HG03066 (cell line): Measurements from ENCODE around the gene TAF15.

Source experiments
- ATAC-seq: cut with Tn5 transposase; IDR thresholded peaks from one replicate; pipeline ENCODE4 v1.9.1; 2021; ENCODE audit warnings: low read depth; ENCODE audit not compliant: unreplicated experiment

The TAF15 gene

DNA sequence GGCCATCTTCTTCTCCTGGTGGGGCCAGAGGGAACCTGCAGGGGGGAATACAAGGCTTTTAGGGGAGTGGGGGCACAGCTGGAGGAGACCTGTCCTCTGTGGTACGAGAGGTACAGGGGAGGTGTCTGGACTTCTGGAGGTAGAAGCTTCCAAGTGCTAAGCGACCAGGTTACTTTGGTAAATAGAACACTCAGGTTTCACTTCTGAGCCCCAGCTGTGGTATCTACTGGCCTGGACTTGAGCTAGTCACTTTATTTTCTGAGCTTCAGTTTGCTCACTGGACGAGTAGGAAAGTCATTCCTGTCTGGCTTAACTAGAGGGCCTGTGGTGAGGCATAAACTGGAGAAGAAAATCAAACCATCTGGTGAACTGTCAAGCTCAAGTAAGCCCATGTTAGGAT, 59.5 kb downstream of the TAF15 start, which contains the start of gene HEATR9:
Gene HEATR9, minus strand, starts transcription at position 155 of the 400 bp plus-strand sequence. Its CDS starts 149 bp downstream, at position 6.
- ATAC-seq = no peak

DNA sequence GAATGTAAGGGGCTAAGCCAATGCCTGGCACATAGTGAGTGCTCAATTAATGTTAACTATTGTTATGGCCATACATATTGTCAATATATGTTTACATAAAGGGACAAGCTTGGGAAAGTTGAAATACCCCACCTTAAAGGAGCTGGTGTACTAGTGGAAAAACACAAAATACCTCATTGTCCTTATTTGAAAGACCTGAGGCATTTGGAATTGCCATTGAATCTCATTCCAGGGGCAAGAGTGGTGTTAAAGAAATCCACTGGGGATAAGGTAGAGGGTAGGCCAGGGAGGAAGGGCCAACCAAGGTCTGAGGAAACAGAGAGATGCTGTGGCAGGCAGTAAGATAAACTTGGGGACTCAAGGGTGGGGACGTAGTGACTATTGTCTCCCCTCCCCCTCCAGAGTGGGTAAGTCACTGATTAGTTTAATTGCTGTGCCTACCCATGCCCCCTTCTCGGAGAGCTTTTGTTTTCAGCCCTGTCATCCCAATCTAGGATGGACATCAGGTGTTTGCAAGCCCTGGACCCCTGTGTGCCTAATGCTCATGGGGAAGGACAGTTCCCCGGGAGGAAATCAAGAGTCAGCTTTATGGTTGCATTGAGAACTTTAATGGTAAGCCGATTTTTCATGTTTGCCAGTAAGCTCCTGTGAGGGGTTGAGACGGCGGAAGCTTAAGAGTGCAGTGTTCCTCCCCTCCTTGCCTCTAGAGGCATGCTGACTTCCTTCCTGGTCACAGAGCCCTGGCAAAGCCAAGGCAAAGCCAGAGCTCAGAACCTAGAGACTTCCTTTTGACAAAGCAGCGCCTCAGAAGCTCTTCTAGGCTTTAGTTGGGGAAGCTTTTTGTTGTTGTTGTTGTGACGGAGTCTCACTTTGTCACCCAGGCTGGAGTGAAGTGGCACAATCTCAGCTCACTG, 61.9 kb downstream of the TAF15 start:
- no peak for ATAC-seq

DNA sequence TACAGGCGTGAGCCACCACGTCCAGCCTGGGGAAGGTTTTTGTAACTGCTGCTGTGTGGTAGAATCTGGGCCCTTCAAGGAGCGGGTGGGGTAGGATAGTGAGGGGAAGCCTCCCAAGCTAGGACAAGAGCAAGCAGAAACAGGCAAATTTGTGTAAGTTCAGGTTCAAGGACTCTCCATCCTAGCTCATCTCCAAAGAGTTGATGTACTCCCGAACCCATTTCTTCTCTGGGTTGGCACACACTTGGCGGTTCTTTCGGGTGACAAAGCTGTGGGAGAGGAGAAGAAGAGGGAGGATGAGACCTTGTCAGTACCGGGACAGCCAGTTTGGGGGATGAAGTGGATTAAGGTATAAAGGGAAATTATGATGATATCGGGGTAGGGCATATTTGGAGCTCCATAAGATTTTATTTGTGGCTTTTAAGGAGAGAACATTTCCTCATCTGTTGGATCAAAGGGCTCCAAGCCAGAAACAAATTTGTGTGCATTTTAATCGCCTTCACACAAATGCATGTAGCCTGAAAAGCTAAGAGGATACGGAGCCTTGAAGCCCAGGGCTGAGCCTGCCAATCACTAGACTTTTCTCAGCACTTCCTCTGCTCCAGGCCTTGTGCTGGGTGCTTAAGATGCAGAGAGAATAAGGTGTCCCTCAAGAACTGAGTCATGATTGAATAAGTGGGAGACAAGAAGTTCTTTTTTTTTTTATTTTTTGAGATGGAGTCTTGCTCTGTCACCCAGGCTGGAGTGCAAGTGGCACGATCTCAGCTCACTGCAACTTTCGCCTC, 63.1 kb downstream of the TAF15 start:
- no peak for ATAC-seq

DNA sequence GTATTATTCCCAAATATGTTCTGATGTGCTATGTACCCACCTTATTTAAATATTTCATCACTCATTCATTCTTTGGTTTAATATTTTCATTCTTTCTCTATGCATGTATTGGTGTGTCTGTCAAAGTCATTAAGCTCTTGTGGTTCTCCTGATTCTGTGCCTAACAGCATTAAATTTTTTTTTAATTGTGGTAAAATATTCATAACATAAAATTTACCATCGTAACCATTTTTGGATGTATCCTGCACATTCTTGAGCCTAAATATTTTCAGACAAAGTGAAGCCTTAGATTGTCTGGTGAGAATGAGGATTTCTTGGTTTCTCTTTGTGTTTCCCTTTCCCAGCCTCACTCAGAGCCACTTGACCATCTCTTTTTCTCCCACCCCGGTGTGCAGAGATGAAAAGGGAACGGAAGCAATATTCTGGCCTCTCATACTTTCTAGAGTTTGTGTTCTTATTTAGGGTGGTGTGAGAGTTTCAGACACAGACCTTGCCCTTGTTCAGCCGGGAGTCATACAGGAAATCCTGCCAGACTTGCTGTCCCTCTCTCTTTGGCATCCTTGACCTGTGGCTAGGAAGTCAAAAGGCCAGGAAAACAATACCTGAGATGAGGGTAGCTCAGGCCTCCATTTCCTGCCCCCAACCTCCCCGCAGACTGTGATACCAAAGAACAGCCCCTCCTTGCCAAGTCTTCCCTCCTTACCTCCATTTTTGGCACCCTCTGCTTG, 66.0 kb downstream of the TAF15 start:
- no peak for ATAC-seq

DNA sequence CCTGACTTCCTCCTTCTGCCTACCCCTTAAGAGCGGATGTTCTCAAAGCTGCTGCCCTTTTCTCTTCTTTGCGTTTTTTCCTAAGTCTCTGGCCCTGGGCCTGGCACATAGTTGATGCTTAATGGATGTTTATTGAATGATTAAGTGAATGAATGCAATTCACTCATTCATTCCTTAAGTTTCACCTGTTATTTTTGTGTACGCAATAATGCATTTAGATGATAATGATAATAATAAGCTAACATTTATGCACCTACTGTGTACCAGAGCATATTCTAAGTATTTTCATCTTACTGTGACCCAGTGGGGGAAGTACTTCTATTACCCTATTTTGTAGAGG, 66.5 kb downstream of the TAF15 start:
- ATAC-seq = no peak

DNA sequence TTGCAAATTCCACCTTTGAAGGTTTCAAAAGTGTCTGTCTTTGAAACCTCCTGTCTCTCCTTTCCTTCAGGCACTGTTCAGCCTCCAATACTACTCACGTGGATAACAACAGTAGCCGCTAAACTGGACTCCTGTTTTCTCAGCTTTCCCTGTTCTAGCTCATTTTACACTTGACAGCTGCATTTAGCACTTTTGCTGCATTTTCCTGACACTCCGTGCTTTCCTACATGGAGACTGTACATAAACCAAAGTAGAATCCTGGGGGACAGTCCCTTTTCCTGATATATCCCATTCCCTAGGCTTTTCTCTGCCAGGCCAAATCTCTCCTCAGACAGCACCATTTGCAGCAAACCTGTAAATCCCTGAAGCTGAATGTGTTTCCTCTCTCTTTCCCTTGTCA, 67.2 kb downstream of the TAF15 start:
- no peak for ATAC-seq

DNA sequence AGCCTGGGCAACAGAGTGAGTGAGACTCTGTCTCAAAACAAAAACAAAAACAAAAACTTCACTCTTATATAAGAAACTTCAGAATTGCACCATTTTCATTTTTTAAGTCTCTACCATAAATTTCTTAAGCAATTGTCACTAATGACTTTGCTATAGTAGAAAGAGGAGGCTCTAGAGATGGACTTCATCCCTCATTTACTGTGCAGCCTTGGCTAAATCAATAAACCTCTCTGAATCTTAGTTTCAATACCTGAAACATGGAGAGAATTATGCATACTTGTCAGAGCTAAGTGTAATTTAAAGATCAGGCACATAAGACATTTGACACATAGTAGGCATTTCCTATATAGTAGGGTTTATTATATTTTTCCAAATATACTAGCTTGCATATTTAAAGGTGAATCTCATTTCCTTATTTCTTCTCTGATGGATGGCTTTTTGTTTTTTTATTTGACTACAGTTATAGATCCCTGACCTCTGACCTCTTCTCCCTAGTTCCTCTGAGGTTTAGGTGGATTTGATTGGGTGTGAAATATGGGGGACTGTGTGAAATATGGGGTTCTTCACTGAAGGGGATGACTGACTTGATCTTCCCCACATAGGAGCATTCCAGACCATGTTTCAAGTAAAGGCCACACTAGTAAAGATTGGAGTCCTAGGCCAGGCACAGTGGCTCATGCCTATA, 68.2 kb downstream of the TAF15 start:
- ATAC-seq = no peak

DNA sequence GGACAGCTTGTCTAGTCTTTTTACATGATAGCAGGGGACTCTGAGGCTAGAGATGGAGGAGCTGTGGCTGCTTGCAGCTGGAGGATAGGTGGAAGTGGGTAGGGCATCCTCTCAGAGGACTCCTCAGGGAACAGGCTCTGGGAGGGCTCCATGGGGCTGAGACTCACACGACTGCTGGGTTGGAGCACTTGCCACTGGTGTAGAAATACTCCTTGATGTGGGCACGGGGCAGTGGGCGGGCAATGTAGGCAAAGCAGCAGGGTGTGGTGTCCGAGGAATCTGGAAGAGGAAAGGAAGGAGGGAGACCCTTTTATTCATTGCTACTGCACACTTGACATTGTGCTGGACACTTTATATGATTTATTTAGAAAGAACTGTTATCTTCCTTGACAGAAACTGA, 69.1 kb downstream of the TAF15 start:
- no peak for ATAC-seq

DNA sequence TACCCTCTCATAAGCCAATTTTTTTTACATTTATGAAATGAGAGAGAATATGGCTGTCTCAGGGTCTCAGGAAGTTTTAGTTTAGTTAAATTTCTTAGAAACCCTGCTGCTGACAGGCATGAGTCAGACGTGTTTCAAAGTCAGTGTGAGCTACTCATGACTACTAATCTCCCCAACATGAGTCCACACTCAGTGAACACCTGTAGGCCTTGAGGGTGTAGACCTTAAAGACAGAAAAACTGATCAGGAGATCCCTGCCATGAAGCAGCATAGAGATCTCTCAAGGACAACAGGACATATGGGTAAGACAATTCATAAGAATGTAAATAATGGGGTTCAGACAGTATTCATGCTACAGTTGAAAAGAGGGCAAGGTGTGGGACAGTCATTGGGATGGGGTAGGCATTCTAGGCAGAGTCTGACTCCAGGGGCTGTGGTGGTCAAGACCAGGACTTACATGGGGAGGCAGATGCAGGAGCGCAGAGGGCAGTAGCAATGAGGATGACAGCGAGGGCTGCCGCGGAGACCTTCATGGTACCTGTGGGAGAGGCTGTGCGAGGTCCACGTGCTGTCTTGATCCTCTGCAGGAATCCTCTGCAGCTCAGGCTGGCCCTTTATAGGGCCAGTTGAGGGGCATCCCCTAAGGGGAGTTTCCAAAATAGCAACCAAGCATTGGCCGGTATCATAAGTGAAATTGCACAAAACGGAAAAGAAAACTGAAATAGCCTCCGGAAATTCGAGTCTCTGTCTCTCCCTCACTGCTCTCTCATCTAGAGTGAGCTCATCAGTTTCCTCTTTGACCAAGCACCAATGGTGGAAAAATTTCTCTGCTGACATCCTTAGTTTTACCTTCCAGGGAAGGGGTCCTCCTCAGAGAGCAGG, 70.7 kb downstream of the TAF15 start, which contains the start of gene CCL5:
Gene CCL5, minus strand, starts transcription at position 588 of the 882 bp plus-strand sequence.
- ATAC-seq = peak; percentile 88

DNA sequence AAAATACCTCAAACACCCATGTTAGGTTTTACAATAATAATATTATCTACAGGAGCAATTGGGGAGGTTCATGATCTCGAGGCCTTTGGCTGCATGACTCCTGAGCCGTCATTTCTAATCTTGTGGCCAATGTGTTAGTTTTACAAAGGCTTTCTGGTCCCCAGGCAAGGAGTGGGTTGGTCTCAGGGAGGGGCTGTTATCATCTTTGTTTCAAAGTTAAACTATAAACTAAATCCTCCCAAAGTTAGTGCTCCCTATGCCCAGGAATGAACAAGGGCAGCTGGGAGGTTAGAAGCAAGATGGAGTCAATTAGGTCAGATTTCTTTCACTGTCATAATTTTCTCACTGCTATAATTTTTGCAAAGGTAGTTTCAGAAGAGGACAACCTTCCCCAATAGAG, 80.0 kb downstream of the TAF15 start:
- ATAC-seq = peak; percentile 46

DNA sequence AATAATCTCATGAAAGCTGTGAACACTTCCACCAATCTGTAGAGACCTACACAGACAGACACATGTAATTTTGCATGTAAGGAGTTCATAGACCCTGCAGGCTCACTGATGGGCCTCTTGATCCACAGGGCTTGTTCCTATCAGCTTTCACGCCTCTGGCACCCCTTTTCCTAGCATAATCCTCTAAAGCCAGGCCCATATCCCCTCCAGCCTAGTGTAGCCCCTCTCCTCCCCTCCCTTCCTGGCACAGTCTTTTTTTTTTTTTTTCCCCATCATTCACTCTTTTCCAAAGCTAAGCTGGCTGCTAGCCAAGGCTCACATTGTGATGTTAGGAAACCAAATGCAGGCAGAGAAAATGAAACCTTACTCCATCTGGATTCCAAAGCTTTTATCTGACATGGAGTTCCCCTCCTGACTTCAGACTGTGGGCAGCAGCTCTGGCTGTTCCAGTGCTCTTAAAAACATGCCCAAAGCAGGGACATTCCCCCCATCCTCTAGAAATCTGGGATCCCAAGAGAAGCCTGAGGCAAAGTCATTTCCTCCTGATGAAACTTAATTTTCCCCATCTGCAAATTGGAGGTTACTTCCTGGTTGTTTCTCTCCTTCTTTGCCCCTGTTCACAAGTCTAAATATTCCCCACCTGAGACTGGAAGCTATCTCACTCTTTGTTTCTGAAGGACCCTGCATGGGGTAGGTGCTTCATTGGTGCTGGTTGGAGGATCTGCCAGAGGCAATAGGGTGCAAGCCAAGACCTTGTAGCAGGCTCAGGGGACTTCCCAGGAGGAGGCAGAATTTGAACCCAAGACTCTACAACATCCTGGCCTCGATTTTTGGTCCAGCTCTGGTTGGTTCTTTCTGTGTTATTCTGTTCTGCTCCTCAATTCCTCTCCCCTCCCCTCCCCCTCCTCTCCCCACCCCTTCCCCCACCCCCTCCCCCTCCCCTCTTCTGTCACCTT, 80.8 kb downstream of the TAF15 start:
- ATAC-seq = no peak

DNA sequence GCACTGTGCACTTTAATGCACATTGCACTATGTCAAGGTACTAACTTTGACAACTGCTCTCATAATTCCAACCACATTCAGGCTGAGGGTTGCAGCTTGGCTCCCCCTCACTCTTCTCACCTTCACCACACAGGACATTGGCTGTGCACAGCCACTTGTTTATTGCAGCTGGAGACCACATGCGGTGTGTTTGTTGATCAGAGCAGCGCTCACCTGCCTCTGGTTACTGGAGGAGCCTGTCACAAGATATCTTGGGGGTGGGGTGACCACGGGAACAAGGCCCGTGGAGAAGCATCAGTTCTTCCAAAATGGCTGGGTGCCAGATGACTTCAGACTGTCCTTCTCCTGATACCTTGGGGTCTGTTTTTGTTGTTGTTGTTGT, 81.5 kb downstream of the TAF15 start:
- peak; percentile 61 for ATAC-seq

DNA sequence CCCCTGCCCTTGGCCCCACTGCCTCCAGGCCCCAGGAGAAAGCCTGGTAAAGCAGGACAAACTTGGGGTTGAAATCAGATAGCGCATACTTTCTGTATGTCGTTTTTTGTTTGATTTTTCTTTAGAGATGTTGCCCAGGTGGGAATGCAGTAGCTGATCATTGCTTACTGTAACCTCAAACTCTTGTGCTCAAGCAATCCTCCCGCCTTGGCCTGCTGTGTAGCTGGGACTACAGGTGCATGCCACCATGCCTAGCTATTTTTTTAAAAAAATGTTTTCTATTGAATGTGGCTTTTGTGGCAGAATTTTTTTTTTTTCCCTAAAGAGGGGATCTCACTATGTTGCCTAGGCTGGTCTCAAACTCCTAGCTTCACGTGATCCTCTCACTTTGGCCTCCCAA, 82.0 kb downstream of the TAF15 start:
- no peak for ATAC-seq

DNA sequence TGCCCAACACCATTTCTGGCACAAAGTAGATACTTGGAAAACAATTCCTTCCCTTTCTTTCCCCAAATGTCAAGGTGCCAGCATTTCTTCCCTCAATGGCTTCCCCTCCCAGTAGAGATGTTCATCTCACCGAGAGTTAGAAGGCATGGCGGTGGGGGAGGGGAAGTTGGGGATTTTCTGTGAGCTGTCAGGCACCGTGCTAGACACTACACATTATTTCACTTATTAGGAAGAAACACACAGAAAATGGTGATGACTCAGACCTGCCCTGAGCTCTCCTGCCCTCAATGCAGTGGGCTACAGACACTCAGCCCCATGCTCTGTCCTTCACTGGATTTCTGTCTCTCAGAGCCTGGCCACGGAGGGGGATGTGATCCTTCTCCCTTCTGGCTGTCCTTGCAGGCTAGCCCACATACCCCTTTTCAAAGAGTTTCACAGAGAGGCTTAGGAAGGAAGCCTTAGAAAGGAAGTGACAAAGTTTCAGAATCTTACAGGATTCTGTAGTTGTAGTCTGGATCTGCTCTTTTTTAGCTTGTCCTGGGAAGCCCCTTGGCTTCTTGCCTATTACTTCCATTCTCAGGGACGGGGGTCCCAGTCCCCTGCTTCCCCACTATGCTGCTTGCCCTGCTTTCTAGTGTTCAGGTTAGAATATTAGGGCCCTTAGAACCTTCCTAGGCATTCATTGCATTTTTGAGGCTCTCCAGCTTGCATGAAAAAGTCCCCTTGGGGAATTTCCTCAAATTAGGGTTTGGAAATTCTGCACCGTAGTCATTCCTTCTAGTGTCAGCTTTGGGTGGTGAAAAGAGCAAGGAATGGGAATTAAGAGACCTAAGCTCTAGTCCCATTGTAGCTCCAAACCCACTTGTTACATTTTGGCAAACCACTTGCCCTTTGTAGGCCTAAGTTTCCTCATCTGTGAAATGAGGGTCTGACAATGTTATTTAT, 83.1 kb downstream of the TAF15 start:
- no peak for ATAC-seq

DNA sequence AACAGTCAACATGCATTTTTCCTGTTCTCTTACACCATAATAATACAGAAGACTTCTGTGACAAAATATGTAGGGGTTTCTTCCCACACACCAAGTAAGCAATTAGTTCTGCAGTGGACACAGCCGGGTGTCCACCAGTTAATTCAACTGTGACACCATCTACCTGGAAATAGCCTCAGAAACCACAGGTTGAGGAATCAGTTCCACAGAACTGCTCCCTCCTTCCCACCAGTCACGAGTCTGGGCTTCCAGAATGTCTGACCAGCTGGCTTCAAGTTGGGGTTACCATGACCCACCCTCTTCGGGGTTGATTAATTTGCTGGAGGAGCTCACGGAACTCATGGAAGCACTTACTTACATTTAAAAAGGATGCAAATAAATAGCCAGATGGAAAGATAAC, 84.5 kb downstream of the TAF15 start:
- ATAC-seq = no peak

DNA sequence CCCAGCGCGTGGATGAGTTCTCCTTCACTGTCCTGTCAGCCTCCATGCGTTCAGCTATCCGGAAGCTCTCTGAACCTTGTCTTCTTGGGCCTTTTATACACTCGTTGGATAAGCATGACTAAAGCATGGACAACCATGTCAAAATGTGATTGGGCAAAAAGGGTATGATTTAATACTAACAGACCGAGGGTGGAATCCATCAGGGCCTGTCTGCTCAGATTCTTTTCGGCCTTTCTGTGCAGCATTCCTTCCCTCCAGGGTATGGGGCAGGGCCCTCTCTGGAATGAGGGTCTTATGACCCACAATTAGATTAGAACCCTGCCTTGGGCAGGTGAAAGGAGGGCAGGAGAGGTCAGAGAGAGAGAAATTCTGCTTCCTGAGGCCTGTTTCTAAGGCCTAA, 84.9 kb downstream of the TAF15 start:
- ATAC-seq = no peak
